ENCODE results near the gene IL2RA.
A peak's percentile ranks its signal among the peaks of the same experiment; 100 is the strongest.
"Not testable (repeated sequence)": the region's sequence is repeated elsewhere in the genome, so short reads cannot be mapped to it uniquely, and the experiment has no call there.

The IL2RA gene

GRCh38 chr10:5976512-5977470 lies 85.4 kb downstream of the IL2RA start:
- peak; percentile 29 for DNase-seq

GRCh38 chr10:5975641-5976473 lies 86.3 kb downstream of the IL2RA start:
- DNase-seq = peak; percentile 80

- DNase-seq = no peak
These were observed 89.1 kb downstream of the IL2RA start for GRCh38 chr10:5973069-5973468.

- no peak for DNase-seq
These were observed 90.3 kb downstream of the IL2RA start for GRCh38 chr10:5971886-5972285.

GRCh38 chr10:5971315-5971832 lies 90.8 kb downstream of the IL2RA start:
- peak; percentile 55 for DNase-seq

GRCh38 chr10:5970527-5970926 lies 91.6 kb downstream of the IL2RA start:
- no peak for DNase-seq

GRCh38 chr10:5970066-5970465 lies 92.1 kb downstream of the IL2RA start:
- no peak for DNase-seq

GRCh38 chr10:5968681-5969453 lies 93.3 kb downstream of the IL2RA start:
- DNase-seq = no peak

- DNase-seq = no peak
These were observed 94.0 kb downstream of the IL2RA start for GRCh38 chr10:5968037-5968680.

GRCh38 chr10:5965266-5965665 lies 96.9 kb downstream of the IL2RA start:
- DNase-seq = no peak

- DNase-seq = no peak
These were observed 97.4 kb downstream of the IL2RA start for GRCh38 chr10:5964736-5965135.

- no peak for DNase-seq
These were observed 98.6 kb downstream of the IL2RA start for GRCh38 chr10:5963591-5963990.

GRCh38 chr10:5963071-5963470 lies 99.1 kb downstream of the IL2RA start:
- DNase-seq = no peak

- DNase-seq = not testable (repeated sequence)
These were observed 99.7 kb downstream of the IL2RA start for GRCh38 chr10:5962358-5962940.

- DNase-seq = no peak
These were observed 100.6 kb downstream of the IL2RA start for GRCh38 chr10:5961405-5962100.

- not testable (repeated sequence) for DNase-seq
These were observed 101.2 kb downstream of the IL2RA start for GRCh38 chr10:5960973-5961275.

All from CD4-positive, alpha-beta T cell treated with Interleukin-10 for 1 hour (primary cell).